A673 (cell line): ENCODE results near the gene SART1. TPM values are rescaled to one million over a fixed set of nuclear protein-coding genes. Genes with fewer than 3 reads are reported as not detected.

Experiments used
- BruUV-seq: library from RNA; stranded (reverse); fragments of 400-500 nt; replicated peaks from 2 replicates; lab custom pipeline; 2021; lab: Mats Ljungman, UMichigan
- CTCF ChIA-PET: fragments of 300-600 bp; sonication (Branson Sonifier 250); formaldehyde crosslinking; loops from one replicate; lab custom pipeline; 2022; ENCODE audit warnings: antibody characterized with exemption; lab: Charles Lee
- POLR2A ChIA-PET: fragments of 300-600 bp; sonication (Branson Sonifier 250); formaldehyde crosslinking; loops from one replicate; lab custom pipeline; 2022; ENCODE audit warnings: antibody characterized with exemption; ENCODE audit not compliant: low non-redundant PET; lab: Charles Lee
- DNase-seq: peaks from one replicate; pipeline ENCODE4 v3.0.0-alpha.2; 2015; ENCODE audit warnings: low spot score
- H3K27ac ChIP-seq: fragments of 200-600 bp; sonication (generic); 2 replicates; pipeline ENCODE4 v1.5.1; 2016; ENCODE audit warnings: mixed run types, low read depth, mild to moderate bottlenecking, mixed read lengths, antibody characterized with exemption, low read length; ENCODE audit not compliant: poor library complexity, severe bottlenecking
- H3K27me3 ChIP-seq: fragments of 200-600 bp; sonication (generic); replicated peaks from 2 replicates; pipeline ENCODE4 v1.6.1; 2017; ENCODE audit warnings: mixed run types, low read depth, mild to moderate bottlenecking, mixed read lengths, antibody characterized with exemption, low read length; ENCODE audit not compliant: insufficient read depth, poor library complexity
- H3K36me3 ChIP-seq: fragments of 200-600 bp; sonication (generic); 2 replicates; pipeline ENCODE4 v1.6.1; 2016; ENCODE audit warnings: mixed run types, mild to moderate bottlenecking, mixed read lengths, antibody characterized with exemption, low read length; ENCODE audit not compliant: insufficient read depth, poor library complexity, severe bottlenecking
- H3K4me1 ChIP-seq: fragments of 200-600 bp; sonication (generic); 2 replicates; pipeline ENCODE4 v1.6.1; 2017; ENCODE audit warnings: mixed run types, mild to moderate bottlenecking, mixed read lengths, antibody characterized with exemption, low read length; ENCODE audit not compliant: insufficient read depth, poor library complexity, severe bottlenecking
- H3K4me3 ChIP-seq: fragments of 200-600 bp; sonication (generic); 2 replicates; pipeline ENCODE4 v1.5.1; 2016; ENCODE audit warnings: low read depth, mixed run types, mild to moderate bottlenecking, mixed read lengths, low read length; ENCODE audit not compliant: poor library complexity, severe bottlenecking
- H3K9me3 ChIP-seq: fragments of 200-600 bp; sonication (generic); 2 replicates; pipeline ENCODE4 v1.6.1; 2016; ENCODE audit warnings: mixed run types, low read depth, mild to moderate bottlenecking, mixed read lengths, antibody characterized with exemption, low read length; ENCODE audit not compliant: poor library complexity, severe bottlenecking
- CTCF ChIP-seq: fragments of 300-800, 200-600 bp; sonication (generic); conservative IDR thresholded peaks from 2 replicates; pipeline ENCODE4 v1.5.1; 2017; ENCODE audit warnings: low read depth, mild to moderate bottlenecking, antibody characterized with exemption, low read length, moderate library complexity, mixed read lengths
- EZH2 ChIP-seq: fragments of 200-600 bp; sonication (generic); IDR thresholded peaks from 2 replicates; pipeline ENCODE4 v1.6.1; 2017; ENCODE audit warnings: borderline replicate concordance, low read depth, mild to moderate bottlenecking, mixed read lengths, antibody characterized with exemption, low read length; ENCODE audit not compliant: poor library complexity, severe bottlenecking
- intact Hi-C: fragments of 100-400 bp; cut with micrococcal nuclease; formaldehyde crosslinking; loops from one replicate; pipeline ENCODE4 v1.10.0; 2022; ENCODE audit not compliant: unreplicated experiment
- total RNA-seq: library from RNA; stranded (reverse); gene quantifications from 2 replicates; pipeline ENCODE4 v1.2.3, GENCODE V29; 2021

Gene SART1
- total RNA-seq, 1 experiment from 2014 or later: 96.3 TPM

GRCh38 chr11:65932558-65932919, 29.0 kb upstream of the SART1 start:
- Histone ChIP-seq H3K4me3 (no peak overlapping the region), H3K36me3 (no peaks in the 10 kb centered on the region), H3K4me1 (no peaks in the 10 kb centered on the region), H3K9me3 (no peaks in the 10 kb centered on the region), H3K27ac (no peak overlapping the region), H3K27me3 (no peaks in the 10 kb centered on the region)
- intact Hi-C loops: no loop called here
- no TSS peak for BruUV-seq
- CTCF ChIA-PET: interaction anchor here (1.2 kb wide), 1 partner anchor 44 kb away, joined by 13 read pairs; the partner anchor contains the start of gene FIBP
- TF ChIP-seq EZH2: no peak
- TF ChIP-seq CTCF: no peak; the same call in 1 of the 2 replicates
- DNase-seq: peak; percentile 75
- POLR2A ChIA-PET: no interaction called here

DNA sequence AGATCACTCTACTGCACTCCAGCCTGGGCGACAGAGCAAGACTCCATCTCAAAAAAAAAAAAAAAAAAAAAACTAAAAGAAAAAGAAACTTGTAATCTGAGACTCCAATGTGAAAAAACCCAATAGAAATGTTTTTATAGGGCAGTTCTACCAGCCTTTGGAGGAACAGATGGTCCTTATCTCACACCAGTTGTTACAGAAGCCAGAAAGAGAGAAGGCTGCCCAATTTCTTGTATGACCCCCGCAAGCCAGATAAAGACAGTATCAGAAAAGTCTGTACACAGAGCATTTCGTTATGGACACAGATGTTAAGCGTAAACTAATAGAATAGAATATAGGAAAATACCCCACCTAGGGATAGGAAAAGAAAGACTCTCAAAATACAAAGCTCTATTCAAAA, 27.5 kb upstream of the SART1 start:
- no TSS peak for BruUV-seq

GRCh38 chr11:65937766-65938165, 23.8 kb upstream of the SART1 start:
- intact Hi-C loops: no loop called here
- POLR2A ChIA-PET: interaction anchor here (0.6 kb wide), 1 partner anchor 428 kb away, joined by 3 read pairs; no protein-coding TSS in a partner anchor
- no peaks in the 10 kb centered on the region for H3K4me1 ChIP-seq
- no peaks in the 10 kb centered on the region for H3K9me3 ChIP-seq
- H3K27me3 ChIP-seq: no peaks in the 10 kb centered on the region
- H3K27ac ChIP-seq: no peak overlapping the region
- CTCF ChIA-PET: no interaction called here
- DNase-seq: no peak
- no peaks in the 10 kb centered on the region for H3K36me3 ChIP-seq
- no peak for TF ChIP-seq EZH2
- no peak for TF ChIP-seq CTCF
- no TSS peak for BruUV-seq
- H3K4me3 ChIP-seq: no peak overlapping the region

More for the DNA sequence above, 27.5 kb upstream of the SART1 start:
- TF ChIP-seq CTCF (no peak), EZH2 (no peak)
- H3K27me3 ChIP-seq: no peaks in the 10 kb centered on the region
- no peaks in the 10 kb centered on the region for H3K36me3 ChIP-seq
- intact Hi-C loops: no loop called here
- no peaks in the 10 kb centered on the region for H3K9me3 ChIP-seq
- H3K27ac ChIP-seq: no peak overlapping the region
- ChIA-PET POLR2A (interaction anchor here (0.7 kb wide), 1 partner anchor 217 kb away, joined by 5 read pairs; no protein-coding TSS in a partner anchor), CTCF (no interaction called here)
- no peaks in the 10 kb centered on the region for H3K4me1 ChIP-seq
- DNase-seq: no peak
- H3K4me3 ChIP-seq: no peak overlapping the region
